ENCODE data around the gene HOXC5.

The HOXC5 gene

DNA sequence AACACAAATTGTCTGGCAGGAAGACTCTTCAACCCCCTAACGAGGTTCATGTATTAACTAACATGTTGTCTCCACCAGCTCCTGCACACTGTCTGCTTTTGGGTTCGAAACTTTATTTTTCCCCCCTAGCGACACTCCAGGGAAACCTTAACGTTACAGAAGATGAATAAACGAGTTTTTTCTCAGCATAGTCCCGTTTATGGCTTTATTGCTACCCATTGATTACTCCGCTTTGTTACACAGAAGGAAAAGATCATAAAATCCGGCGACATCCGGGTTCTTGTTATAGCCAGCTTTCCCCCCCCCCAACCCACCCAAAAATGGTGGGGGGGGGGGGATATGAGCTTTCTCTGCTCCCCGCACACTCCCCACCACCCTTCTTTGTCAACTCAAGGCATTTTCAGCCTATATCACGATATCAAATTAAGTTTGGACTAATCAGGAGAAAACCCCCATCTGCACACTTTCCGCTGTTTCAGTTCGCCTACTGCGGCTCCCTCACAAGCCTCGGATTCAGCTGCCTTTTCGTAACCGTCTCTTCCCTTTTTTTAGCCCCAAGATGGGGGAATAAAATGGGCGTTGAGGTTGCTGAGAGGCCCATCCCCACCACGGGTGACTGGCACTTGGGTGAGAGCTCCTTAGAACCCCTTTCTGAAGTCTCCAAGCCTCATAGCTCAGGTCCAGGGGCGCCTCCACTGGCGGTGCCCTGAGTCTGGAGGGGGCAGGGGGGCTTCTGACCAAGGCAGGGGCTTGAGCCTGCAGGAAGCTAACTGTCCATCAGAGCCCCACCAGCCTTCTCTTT, 6.0 kb upstream of the HOXC5 start:
- Histone ChIP-seq H3K9me3 (ENCODE audit: insufficient read depth, low read depth, low read length) (no peaks in the 10 kb centered on the region; the same call in 1 of the 2 replicates), H3K4me1 (ENCODE audit: insufficient read depth, low read length) (no peaks in the 10 kb centered on the region), H3K27ac (ENCODE audit: low read length) (no peak overlapping the region), H3K27me3 (ENCODE audit: insufficient read depth, low read length) (peaks cover 100% of the 10 kb centered on the region), H3K4me3 (ENCODE audit: low read length) (no peak overlapping the region), H3K9ac (ENCODE audit: low read depth, low read length) (no peak overlapping the region), H3K36me3 (ENCODE audit: insufficient read depth, low read depth, low read length) (no peaks in the 10 kb centered on the region)

DNA sequence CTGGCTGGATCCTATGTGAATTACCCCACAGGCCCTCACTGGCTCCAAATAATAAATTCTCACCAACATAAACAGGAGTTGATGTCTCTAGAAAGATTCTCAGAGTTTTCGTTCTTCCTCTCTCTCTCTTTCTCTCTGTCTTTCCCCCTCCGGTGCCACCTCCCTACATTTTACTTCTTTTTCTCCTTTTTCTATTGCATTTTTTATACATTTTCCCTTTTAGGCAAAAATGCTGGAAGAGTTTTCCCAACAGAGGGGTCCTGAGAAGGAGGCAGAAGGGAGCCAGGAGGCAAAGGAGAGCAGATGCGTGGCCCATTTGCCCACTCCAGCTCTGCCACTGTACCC, 5.4 kb upstream of the HOXC5 start:
- Histone ChIP-seq H3K4me3 (ENCODE audit: low read length) (no peak overlapping the region), H3K27me3 (ENCODE audit: insufficient read depth, low read length) (peaks cover 100% of the 10 kb centered on the region), H3K4me1 (ENCODE audit: insufficient read depth, low read length) (no peaks in the 10 kb centered on the region)

DNA sequence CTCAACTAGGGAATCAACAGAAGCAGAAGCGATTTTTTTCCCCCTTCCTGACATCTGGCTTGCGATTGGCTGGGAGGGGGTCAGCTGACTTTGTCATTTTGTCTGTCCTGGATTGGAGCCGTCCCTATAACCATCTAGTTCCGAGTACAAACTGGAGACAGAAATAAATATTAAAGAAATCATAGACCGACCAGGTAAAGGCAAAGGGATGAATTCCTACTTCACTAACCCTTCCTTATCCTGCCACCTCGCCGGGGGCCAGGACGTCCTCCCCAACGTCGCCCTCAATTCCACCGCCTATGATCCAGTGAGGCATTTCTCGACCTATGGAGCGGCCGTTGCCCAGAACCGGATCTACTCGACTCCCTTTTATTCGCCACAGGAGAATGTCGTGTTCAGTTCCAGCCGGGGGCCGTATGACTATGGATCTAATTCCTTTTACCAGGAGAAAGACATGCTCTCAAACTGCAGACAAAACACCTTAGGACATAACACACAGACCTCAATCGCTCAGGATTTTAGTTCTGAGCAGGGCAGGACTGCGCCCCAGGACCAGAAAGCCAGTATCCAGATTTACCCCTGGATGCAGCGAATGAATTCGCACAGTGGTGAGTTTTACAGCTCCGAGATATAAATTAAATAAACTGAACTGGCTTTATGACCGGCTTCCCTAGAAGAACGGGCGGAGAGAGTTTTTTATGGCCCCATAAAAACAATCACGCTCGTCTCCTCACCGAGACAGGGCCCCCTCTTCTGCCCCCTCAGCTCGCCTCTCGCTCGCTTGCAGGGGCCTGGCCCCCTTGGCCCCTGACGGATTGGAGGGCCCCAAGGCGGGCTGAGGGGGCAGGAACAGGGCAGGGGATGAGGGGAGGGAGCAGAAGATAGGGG, 4.3 kb upstream of the HOXC5 start, which contains the start of gene HOXC6:
HOXC6 (plus strand) TSS at position 127 of the 888 bp plus-strand sequence; CDS start at position 209, 82 bp downstream.
- no peaks in the 10 kb centered on the region for H3K36me3 ChIP-seq (ENCODE audit: insufficient read depth, low read depth, low read length)
- H3K9me3 ChIP-seq (ENCODE audit: insufficient read depth, low read depth, low read length): no peaks in the 10 kb centered on the region; the same call in 1 of the 2 replicates
- H3K9ac ChIP-seq (ENCODE audit: low read depth, low read length): no peak within 1 kb of the TSS
- no peak within 1 kb of the TSS for H3K4me3 ChIP-seq (ENCODE audit: low read length)
- peaks cover 100% of the 10 kb centered on the region for H3K27me3 ChIP-seq (ENCODE audit: insufficient read depth, low read length)
- no peaks in the 10 kb centered on the region for H3K4me1 ChIP-seq (ENCODE audit: insufficient read depth, low read length)
- no peak within 1 kb of the TSS for H3K27ac ChIP-seq (ENCODE audit: low read length)

More for the DNA sequence above, 5.4 kb upstream of the HOXC5 start:
- Histone ChIP-seq H3K9me3 (ENCODE audit: insufficient read depth, low read depth, low read length) (no peaks in the 10 kb centered on the region; the same call in 1 of the 2 replicates), H3K27ac (ENCODE audit: low read length) (no peak overlapping the region), H3K36me3 (ENCODE audit: insufficient read depth, low read depth, low read length) (no peaks in the 10 kb centered on the region), H3K9ac (ENCODE audit: low read depth, low read length) (no peak overlapping the region)

DNA sequence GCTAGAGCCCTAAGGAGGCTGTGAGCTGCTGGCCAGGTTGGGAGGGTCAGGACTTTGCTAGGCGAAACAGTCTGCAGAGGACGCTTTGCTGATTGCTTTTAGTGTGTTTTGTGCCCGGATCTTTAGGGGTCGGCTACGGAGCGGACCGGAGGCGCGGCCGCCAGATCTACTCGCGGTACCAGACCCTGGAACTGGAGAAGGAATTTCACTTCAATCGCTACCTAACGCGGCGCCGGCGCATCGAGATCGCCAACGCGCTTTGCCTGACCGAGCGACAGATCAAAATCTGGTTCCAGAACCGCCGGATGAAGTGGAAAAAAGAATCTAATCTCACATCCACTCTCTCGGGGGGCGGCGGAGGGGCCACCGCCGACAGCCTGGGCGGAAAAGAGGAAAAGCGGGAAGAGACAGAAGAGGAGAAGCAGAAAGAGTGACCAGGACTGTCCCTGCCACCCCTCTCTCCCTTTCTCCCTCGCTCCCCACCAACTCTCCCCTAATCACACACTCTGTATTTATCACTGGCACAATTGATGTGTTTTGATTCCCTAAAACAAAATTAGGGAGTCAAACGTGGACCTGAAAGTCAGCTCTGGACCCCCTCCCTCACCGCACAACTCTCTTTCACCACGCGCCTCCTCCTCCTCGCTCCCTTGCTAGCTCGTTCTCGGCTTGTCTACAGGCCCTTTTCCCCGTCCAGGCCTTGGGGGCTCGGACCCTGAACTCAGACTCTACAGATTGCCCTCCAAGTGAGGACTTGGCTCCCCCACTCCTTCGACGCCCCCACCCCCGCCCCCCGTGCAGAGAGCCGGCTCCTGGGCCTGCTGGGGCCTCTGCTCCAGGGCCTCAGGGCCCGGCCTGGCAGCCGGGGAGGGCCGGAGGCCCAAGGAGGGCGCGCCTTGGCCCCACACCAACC, 3.1 kb upstream of the HOXC5 start:
- H3K9ac ChIP-seq (ENCODE audit: low read depth, low read length): no peak overlapping the region
- peaks cover under 1% of the 10 kb centered on the region; the same call in 1 of the 2 replicates for H3K9me3 ChIP-seq (ENCODE audit: insufficient read depth, low read depth, low read length)
- no peaks in the 10 kb centered on the region for H3K4me1 ChIP-seq (ENCODE audit: insufficient read depth, low read length)
- no peaks in the 10 kb centered on the region for H3K36me3 ChIP-seq (ENCODE audit: insufficient read depth, low read depth, low read length)
- H3K27me3 ChIP-seq (ENCODE audit: insufficient read depth, low read length): peaks cover 100% of the 10 kb centered on the region
- no peak overlapping the region for H3K27ac ChIP-seq (ENCODE audit: low read length)
- no peak overlapping the region for H3K4me3 ChIP-seq (ENCODE audit: low read length)

DNA sequence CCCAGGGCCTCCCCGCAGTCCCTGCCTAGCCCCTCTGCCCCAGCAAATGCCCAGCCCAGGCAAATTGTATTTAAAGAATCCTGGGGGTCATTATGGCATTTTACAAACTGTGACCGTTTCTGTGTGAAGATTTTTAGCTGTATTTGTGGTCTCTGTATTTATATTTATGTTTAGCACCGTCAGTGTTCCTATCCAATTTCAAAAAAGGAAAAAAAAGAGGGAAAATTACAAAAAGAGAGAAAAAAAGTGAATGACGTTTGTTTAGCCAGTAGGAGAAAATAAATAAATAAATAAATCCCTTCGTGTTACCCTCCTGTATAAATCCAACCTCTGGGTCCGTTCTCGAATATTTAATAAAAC, 2.4 kb upstream of the HOXC5 start:
- Histone ChIP-seq H3K27me3 (ENCODE audit: insufficient read depth, low read length) (peaks cover 100% of the 10 kb centered on the region), H3K4me1 (ENCODE audit: insufficient read depth, low read length) (no peaks in the 10 kb centered on the region), H3K9me3 (ENCODE audit: insufficient read depth, low read depth, low read length) (peaks cover 5% of the 10 kb centered on the region; the same call in 1 of the 2 replicates), H3K36me3 (ENCODE audit: insufficient read depth, low read depth, low read length) (no peaks in the 10 kb centered on the region), H3K27ac (ENCODE audit: low read length) (no peak overlapping the region), H3K4me3 (ENCODE audit: low read length) (no peak overlapping the region), H3K9ac (ENCODE audit: low read depth, low read length) (no peak overlapping the region)

DNA sequence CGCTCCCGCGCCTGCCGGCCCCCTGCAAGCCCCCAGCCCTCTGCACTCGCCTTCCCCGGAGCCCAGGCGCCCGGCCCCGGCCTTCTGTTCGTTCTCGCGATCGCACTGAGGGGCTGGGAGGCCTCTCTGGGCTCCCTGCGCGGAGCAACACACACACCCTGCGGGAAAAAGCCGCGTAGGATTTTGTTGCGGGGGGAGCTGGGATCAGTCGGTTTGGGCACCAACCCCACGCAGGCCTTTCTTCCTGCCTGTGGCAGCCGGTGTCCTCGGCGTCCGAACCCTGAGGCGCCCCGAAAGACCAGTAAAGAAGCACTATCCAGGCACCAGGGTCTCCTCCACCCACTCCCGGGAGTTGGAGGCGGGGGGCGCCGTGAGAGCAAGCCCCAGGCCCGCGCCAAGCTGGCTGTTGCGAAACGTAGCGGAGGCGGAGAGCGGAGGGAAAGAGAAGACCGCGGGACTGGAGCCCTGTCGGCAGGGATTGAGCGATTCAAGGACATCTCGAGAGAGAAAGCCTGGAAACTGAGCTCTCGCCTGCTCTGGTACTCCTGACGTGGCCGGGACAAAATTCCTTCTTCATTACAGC, 1.9 kb upstream of the HOXC5 start:
- H3K27me3 ChIP-seq (ENCODE audit: insufficient read depth, low read length): peaks cover 100% of the 10 kb centered on the region
- no peaks in the 10 kb centered on the region for H3K36me3 ChIP-seq (ENCODE audit: insufficient read depth, low read depth, low read length)
- H3K4me1 ChIP-seq (ENCODE audit: insufficient read depth, low read length): no peaks in the 10 kb centered on the region
- H3K27ac ChIP-seq (ENCODE audit: low read length): no peak overlapping the region
- H3K4me3 ChIP-seq (ENCODE audit: low read length): no peak overlapping the region
- peaks cover 5% of the 10 kb centered on the region; the same call in 1 of the 2 replicates for H3K9me3 ChIP-seq (ENCODE audit: insufficient read depth, low read depth, low read length)
- no peak overlapping the region for H3K9ac ChIP-seq (ENCODE audit: low read depth, low read length)

DNA sequence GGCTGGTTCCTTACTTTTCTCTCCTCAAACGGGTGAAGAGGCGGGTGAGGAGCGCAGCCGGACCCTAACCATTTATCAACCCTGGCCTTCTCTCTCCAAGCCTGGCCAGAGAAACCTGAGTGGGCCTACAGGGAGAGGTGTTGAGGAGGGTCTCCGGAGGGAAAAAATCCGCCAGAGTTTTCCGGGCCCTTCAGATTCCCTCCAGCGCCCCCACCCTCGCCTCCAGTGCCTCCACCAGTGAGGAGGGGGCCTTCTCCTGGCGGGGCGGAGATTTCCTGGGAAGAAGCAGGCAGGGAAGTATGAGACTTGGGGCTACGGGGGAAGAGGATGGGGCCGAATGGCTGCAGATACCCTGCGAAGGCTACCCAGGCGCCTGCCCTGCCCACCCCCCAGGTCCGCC, 1.4 kb upstream of the HOXC5 start:
- Histone ChIP-seq H3K27ac (ENCODE audit: low read length) (no peak overlapping the region), H3K27me3 (ENCODE audit: insufficient read depth, low read length) (peaks cover 100% of the 10 kb centered on the region), H3K9me3 (ENCODE audit: insufficient read depth, low read depth, low read length) (peaks cover 5% of the 10 kb centered on the region; the same call in 1 of the 2 replicates), H3K9ac (ENCODE audit: low read depth, low read length) (no peak overlapping the region), H3K36me3 (ENCODE audit: insufficient read depth, low read depth, low read length) (no peaks in the 10 kb centered on the region), H3K4me3 (ENCODE audit: low read length) (no peak overlapping the region), H3K4me1 (ENCODE audit: insufficient read depth, low read length) (no peaks in the 10 kb centered on the region)

DNA sequence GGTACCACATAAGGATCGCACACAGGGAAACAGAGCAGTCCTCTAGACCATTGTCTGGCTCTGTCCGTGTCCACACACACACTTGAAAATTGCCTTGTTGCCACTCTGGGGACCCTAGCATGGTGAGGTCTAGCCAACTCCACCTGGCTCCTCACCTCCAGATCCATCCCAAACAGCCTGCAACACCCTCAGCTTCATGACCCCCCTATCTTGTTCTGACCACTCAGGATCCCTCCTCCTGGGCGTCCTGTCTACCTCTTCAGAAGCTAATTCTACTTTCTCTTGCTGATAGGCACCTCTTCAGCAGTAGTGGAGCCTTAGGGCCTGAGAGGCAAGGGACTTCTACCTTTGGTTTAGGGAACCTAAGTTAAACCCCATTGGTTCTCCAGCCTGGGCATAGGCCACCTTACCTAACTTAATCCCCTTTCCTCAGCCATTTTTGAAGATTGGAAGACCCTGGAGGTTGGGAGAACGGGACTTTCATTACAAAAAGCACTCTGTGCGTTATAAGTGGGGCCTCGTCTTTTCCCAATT, 697 bp upstream of the HOXC5 start:
- H3K27ac ChIP-seq (ENCODE audit: low read length): no peak overlapping the region
- no peaks in the 10 kb centered on the region for H3K36me3 ChIP-seq (ENCODE audit: insufficient read depth, low read depth, low read length)
- H3K9ac ChIP-seq (ENCODE audit: low read depth, low read length): no peak overlapping the region
- H3K4me1 ChIP-seq (ENCODE audit: insufficient read depth, low read length): no peaks in the 10 kb centered on the region
- H3K9me3 ChIP-seq (ENCODE audit: insufficient read depth, low read depth, low read length): peaks cover 5% of the 10 kb centered on the region; the same call in 1 of the 2 replicates
- no peak overlapping the region for H3K4me3 ChIP-seq (ENCODE audit: low read length)
- peaks cover 100% of the 10 kb centered on the region for H3K27me3 ChIP-seq (ENCODE audit: insufficient read depth, low read length)

DNA sequence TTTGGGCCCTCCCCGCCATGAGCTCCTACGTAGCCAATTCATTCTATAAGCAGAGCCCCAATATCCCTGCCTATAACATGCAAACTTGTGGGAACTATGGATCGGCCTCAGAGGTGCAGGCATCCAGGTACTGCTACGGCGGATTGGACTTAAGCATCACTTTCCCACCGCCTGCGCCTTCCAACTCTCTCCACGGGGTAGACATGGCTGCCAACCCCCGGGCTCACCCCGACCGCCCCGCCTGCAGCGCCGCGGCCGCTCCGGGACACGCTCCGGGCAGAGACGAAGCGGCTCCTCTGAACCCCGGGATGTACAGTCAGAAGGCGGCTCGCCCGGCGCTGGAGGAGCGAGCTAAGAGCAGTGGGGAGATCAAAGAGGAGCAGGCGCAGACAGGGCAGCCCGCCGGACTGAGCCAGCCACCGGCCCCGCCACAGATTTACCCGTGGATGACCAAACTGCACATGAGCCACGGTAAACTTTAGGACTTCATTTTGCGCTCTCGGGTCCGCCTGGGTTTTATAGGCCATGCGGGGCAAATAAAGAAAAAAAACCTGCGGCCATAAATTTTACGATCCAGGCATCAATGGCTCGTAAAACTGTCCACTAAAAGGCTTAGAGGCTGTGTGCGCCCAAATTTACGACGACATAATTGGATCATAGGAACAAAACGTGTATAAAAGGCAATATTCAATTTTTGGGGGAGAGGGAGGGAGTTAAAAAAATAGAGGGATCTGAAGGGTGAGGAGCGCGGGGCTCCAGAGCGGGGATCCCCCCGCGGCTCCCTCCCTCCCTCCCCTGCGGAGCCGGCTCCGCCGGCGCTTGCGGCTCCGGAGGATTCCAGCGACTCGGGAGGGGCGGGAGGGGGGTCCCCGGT, 493 bp downstream of the HOXC5 start:
- H3K27ac ChIP-seq (ENCODE audit: low read length): no peak overlapping the region
- H3K4me3 ChIP-seq (ENCODE audit: low read length): no peak overlapping the region
- H3K4me1 ChIP-seq (ENCODE audit: insufficient read depth, low read length): no peaks in the 10 kb centered on the region
- peaks cover 5% of the 10 kb centered on the region; the same call in 1 of the 2 replicates for H3K9me3 ChIP-seq (ENCODE audit: insufficient read depth, low read depth, low read length)
- H3K27me3 ChIP-seq (ENCODE audit: insufficient read depth, low read length): peaks cover 100% of the 10 kb centered on the region
- no peak overlapping the region for H3K9ac ChIP-seq (ENCODE audit: low read depth, low read length)
- H3K36me3 ChIP-seq (ENCODE audit: insufficient read depth, low read depth, low read length): no peaks in the 10 kb centered on the region
